ENCODE measurements around the gene A2M.

The A2M gene

DNA sequence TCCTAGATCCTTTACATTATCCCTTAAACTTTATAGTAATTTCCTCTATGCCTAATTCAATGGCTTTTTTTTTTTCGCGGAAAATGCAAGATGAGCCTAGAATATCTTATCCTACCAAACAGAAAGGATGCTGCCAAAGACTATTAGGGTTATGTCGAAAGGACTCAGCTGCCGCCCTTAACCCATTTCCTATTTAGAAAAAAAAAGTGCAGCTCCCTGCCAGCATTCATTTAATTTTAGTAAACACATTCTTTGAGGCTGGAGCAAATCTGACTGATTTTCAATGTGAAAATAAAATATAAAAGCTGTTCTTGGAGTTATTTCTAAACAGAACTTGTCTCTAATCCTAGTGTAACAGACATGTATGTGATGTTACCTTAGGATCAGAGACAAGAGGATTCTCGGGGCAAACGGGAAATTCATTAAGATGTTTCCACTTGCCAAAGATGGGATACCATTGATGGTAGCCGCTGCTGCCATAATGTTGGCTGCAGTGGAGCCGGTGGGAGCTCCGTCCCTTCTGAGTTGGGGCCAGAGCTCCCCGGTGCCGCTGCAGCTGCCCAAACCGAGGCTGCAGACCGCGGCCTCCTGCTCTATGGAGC, 8.2 kb upstream of the A2M start:
- TF ChIP-seq CTCF (conservative IDR thresholded peaks at IDR 0.05; ENCODE audit: control insufficient read depth, insufficient read depth, low read depth, low read length): no peak
- no peak for DNase-seq (ENCODE audit: low read depth)
- no peak overlapping the region for H3K4me3 ChIP-seq (ENCODE audit: control insufficient read depth, low read depth, low read length)

- no peak for DNase-seq (ENCODE audit: low read depth)
- no peak overlapping the region for H3K4me3 ChIP-seq (ENCODE audit: control insufficient read depth, low read depth, low read length)
- no peak for TF ChIP-seq CTCF (conservative IDR thresholded peaks at IDR 0.05; ENCODE audit: control insufficient read depth, insufficient read depth, low read depth, low read length)
Observed at GRCh38 chr12:9122091-9122609, 6.4 kb upstream of the A2M start.

DNA sequence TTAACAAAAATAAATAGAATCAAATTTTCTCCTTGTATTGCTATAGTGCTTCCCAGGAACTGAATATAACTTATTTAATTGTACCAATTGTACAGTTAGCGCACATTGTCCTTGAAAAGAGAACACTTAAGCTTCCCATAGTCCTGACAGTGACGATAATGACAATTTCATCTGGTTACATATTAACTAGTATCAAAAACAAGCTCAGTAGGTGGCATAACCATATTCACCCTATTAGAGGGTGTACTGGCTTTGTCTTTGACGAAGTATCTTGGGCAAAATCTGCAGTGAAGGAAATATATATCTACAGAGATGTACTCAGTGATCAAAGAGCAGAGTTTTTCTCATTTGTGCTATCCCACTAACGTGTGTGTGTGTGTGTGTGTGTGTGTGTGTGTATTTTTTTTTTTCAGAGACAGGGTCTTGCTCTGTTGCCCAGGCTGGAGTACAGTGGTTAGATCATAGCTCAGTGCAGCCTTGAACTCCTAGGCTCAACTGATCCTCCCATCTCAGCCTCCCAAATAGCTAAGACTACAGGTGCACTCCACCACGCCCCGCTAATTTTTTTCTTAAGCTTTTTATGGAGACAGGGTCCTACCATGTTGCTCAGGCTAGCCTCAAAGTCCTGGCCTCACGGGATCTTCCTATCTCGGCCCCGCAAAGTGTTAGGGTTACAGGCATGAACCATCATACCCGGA, 4.9 kb upstream of the A2M start:
- no peak for DNase-seq (ENCODE audit: low read depth)
- H3K4me3 ChIP-seq (ENCODE audit: control insufficient read depth, low read depth, low read length): no peak overlapping the region
- TF ChIP-seq CTCF (conservative IDR thresholded peaks at IDR 0.05; ENCODE audit: control insufficient read depth, insufficient read depth, low read depth, low read length): no peak

DNA sequence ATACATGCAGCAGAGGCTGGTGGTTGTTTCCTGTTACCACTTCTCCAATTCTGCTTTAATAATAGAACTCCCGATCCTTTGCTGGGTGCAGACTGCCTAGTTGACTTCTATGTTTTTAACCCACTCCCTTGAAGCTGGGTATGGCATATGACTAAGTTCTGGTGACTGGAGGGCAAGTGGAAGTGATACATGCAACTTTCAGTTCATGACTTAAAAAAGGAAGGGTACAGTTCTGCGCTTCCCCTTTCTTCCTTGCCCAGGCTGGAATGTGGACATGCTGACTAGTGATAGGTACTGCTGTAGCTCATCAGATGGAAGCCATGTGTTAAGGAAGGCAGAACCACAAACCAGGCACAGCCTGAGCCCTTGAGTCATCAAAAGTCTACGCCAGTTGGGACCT, 2.4 kb upstream of the A2M start:
- TF ChIP-seq CTCF (conservative IDR thresholded peaks at IDR 0.05; ENCODE audit: control insufficient read depth, insufficient read depth, low read depth, low read length): no peak
- H3K4me3 ChIP-seq (ENCODE audit: control insufficient read depth, low read depth, low read length): no peak overlapping the region
- DNase-seq (ENCODE audit: low read depth): peak; percentile 13

DNA sequence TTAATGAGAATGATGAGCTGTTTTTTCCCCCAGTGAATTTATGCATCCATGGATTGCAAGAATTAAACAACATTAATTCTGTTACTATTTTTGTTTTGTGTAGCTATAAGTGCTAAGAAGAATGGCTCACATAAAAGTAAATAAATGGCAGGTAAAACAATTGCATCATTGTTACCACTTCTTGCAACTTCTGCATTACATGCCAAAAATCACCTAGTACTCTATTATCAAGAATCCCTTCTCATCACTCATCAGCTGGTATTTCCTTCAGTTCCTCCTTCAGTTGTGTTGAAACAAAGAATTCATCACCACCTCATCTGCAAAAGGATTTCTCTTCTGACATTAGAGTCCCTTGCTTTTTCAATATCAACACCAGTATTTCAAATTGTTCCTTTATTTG, 773 bp downstream of the A2M start:
- H3K4me3 ChIP-seq (ENCODE audit: control insufficient read depth, low read depth, low read length): no peak overlapping the region
- DNase-seq (ENCODE audit: low read depth): no peak
- TF ChIP-seq CTCF (conservative IDR thresholded peaks at IDR 0.05; ENCODE audit: control insufficient read depth, insufficient read depth, low read depth, low read length): no peak

- no peak overlapping the region for H3K4me3 ChIP-seq (ENCODE audit: control insufficient read depth, low read depth, low read length)
- no peak for TF ChIP-seq CTCF (conservative IDR thresholded peaks at IDR 0.05; ENCODE audit: control insufficient read depth, insufficient read depth, low read depth, low read length)
- no peak for DNase-seq (ENCODE audit: low read depth)
Observed at GRCh38 chr12:9113987-9114309, 1.8 kb downstream of the A2M start.
